HG02973 (cell line): ENCODE measurements around the gene DHRSX.
"Not testable (repeated sequence)": the region's sequence is repeated elsewhere in the genome, so short reads cannot be mapped to it uniquely, and the experiment has no call there.

Source experiments
- ATAC-seq: cut with Tn5 transposase; IDR thresholded peaks from one replicate; pipeline ENCODE4 v1.9.1; 2021; ENCODE audit warnings: moderate library complexity; ENCODE audit not compliant: unreplicated experiment

The DHRSX gene

DNA sequence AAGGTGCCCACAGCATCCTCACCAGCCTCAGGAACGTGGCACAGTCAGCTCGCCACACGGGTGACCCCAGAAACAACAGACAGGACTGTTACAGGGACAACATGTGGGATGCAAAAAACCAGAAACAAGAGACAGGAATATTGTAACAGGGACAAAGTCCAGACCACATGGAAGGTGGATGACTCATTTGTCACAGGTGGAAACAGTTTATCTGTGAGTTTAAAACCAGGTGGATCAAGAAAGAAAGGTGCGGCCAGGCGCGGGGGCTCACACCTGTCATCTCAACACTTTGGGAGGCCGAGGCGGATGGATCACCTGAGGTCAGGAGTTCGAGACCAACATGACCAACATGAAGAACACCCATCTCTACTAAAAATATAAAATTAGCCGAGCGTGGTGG is 23.5 kb downstream of the DHRSX start:
- not testable (repeated sequence) for ATAC-seq

DNA sequence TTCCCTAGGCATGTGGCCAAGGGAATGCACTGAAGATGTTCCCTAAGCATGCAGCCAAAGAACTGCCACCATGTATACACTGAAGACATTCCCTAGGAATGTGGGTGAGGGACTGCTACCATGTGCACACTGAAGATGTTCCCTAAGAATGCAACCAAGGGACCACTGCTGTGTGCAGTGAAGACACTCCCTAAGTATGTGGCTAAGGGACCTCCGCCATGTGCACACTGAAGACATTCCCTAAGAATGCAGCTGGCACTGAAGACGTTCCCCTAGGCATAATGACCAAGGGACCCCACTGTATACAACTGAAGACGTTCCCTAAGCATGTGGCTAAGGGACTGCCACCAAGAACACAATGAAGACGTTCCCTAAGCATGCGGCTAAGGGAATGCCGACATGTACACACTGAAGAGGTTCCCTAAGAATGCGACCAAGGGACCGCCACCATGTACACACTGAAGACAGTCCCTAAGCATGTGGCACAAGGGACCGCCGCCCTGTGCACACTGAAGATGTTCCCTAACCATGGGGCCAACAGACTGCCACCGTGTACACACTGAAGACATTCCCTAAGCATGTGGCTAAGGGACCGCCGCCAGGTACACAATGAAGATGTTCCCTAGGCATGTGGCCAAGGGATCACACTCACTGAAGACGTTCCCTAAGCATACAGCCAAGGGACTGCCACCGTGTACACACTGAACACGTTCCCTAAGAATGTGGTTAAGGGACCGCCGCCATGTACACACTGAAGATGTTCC is 25.6 kb downstream of the DHRSX start:
- ATAC-seq = no peak

GRCh38 chrX:2474280-2474962 is 26.4 kb downstream of the DHRSX start:
- ATAC-seq = no peak

GRCh38 chrX:2473064-2473463 is 27.7 kb downstream of the DHRSX start:
- ATAC-seq = not testable (repeated sequence)

DNA sequence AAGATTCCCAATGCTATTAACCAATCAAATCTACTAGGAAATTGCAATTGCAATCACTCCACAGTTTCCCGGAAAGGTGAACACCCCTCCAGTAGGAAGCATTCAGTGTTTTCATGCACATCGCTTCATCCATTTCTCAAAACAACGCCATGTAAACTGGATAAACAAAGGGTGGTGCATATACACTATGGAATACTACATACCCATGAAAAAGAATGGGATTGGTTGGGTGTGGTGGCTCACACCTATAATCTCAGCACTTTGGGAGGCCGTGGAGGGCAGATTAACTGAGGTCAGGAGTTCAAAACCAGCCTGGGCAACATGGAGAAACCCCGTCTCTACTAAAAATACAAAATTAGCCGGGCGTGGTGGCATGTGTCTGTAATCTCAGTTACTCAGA is 29.1 kb downstream of the DHRSX start:
- no peak for ATAC-seq

- ATAC-seq = not testable (repeated sequence)
These were observed 29.6 kb downstream of the DHRSX start for GRCh38 chrX:2471126-2471525.

- not testable (repeated sequence) for ATAC-seq
These were observed 30.9 kb downstream of the DHRSX start for GRCh38 chrX:2469852-2470251.

- no peak for ATAC-seq
These were observed 31.5 kb downstream of the DHRSX start for GRCh38 chrX:2469196-2469685.

DNA sequence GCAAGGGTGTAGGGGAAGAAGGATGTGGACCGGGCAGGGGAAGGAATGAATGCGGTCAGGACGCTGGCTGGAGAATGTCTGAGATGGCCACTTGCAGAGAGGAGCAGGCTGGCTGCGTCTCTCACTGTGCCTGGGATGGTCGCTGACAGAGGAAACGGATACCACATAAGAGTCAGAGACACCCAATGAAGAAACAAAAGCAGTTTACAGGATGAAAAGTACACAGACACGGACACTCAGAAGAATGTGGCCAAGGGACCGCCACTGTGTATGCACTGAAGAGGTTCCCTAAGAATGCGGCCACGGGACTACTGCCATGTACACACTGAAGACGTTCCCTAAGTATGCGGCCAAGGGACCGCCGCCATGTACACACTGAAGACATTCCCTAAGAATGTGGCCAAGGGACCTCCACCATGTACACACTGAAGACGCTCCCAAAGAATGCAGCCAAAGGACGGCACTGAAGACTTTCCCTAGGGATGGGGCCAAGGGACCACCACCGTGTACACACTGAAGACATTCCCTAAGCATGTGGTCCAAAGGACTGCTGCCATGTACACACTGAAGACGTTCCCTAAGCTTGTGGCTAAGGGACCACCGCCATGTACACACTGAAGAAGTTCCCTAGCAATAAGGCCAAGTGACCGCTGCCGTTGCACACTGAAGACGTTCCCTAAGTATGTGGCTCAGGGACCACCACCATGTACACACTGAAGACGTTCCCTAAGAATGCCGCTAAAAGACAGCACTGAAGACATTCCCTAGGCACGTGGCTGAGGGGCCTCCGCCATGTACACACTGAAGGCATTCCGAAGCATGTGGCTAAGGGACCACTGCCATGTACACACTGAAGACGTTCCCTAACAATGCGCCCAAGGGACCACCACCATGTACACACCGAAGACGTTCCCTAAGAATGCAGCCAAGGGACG is 32.2 kb downstream of the DHRSX start:
- no peak for ATAC-seq

GRCh38 chrX:2466876-2467656 is 33.7 kb downstream of the DHRSX start:
- no peak for ATAC-seq

DNA sequence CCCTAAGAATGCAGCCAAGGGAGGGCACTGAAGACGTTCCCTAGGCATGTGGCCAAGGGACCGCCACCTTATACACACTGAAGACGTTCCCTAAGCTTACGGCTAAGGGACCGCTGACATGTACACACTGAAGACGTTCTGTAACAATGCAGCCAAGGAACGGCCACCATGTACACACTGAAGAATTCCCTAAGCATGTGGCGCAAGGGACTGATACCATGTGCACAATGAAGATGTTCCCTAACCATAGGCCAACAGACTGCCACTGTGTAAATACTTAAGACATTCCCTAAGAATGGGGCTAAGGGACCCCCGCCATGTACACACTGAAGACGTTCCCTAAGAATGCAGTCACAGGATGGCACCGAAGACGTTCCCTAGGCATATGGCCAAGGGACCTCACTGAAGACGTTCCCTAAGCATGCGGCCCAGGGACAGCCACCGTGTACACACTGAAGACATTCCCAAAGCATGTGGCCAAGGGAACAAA is 36.1 kb downstream of the DHRSX start:
- ATAC-seq = no peak

GRCh38 chrX:2463973-2464676 is 36.7 kb downstream of the DHRSX start:
- ATAC-seq = no peak

GRCh38 chrX:2463481-2463880 is 37.3 kb downstream of the DHRSX start:
- ATAC-seq = not testable (repeated sequence)

GRCh38 chrX:2462780-2463179 is 38.0 kb downstream of the DHRSX start:
- ATAC-seq = no peak

GRCh38 chrX:2462074-2462473 is 38.7 kb downstream of the DHRSX start:
- ATAC-seq = no peak

DNA sequence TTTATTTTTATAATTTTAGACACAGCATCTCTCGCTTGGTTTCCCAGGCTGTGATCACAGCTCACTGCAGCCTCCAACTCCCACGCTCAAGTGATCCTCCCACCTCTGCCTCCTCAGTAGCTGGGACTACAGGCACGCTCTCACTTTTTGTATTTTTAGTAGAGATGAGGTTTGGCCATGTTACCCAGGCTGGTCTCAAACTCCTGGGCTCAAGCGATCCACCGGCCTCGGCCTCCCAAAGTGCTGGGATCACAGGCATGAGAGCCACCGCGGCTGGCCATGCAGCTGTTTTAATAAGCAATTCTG is 39.1 kb downstream of the DHRSX start:
- ATAC-seq = no peak

GRCh38 chrX:2460821-2461710 is 39.7 kb downstream of the DHRSX start:
- not testable (repeated sequence) for ATAC-seq

- ATAC-seq = not testable (repeated sequence)
These were observed 40.7 kb downstream of the DHRSX start for GRCh38 chrX:2460048-2460447.

DNA sequence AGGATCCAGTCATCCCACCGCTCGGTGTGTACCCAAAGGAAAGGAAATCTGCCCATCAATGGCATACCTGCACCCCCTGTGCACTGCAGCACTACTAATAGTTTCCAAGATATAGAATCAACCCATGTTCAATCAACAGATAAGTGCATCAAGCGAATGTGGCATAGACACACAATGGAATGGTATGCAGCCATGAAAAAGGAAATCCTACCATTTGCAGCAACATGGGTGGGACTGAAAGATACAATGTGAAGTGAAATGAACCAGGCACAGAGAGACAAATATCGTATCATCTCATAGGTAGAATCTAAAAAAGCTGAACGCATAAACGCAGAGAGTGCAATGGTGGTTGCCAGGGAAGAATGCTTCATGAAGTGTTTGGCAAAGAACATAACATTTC is 42.5 kb downstream of the DHRSX start:
- no peak for ATAC-seq
